Dermis blood vessel endothelial cell (primary cell): Measurements from ENCODE around the gene FAM193A. TPM values are rescaled to one million over a fixed set of nuclear protein-coding genes. Genes with fewer than 3 reads are reported as not detected.
A peak's percentile ranks its signal among the peaks of the same experiment; 100 is the strongest.
"Not testable (repeated sequence)": the region's sequence is repeated elsewhere in the genome, so short reads cannot be mapped to it uniquely, and the experiment has no call there.

ENCODE experiments used
- DNase-seq: peaks from one replicate; pipeline ENCODE4 v3.0.0; 2010
- total RNA-seq: library from RNA; depleted of rRNA; stranded (reverse); fragments of >200 nt; gene quantifications from 2 replicates; pipeline ENCODE4 v1.2.3, GENCODE V29; 2014

The FAM193A gene
- total RNA-seq, 1 donor from 2014 or later: 12.4 TPM

DNA sequence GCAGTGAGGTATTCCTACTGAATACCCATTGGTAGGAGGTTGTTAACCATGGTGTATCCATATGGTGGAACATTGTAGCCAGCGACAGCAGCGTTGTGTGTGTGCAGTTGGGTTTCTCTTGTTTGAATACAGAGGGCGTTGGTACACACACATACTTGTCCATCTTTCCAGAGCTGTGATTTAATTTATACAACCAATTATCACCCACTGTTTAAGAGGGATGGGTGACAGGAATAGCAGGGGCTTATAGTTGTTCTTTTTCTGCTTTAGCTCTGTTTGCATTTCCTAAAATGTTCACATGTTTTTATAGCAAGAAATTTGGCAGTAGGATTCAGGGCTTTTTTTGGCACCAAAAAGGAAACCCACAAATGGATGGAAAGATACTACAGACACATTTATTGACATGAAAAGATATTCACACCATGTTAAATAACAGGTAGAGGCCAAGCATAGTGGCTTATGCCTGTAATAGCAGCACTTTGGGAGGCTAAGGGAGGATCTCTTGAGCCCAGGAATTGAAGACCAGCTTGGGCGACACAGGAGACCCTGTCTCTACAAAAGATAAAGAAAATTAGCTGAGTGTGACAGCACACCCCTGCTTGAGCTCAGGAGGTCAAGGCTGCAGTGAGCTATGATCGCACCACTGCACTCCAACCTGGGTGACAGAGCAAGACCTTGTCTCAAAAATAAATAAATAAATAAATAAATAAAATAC is 159.1 kb downstream of the FAM193A start:
- DNase-seq: no peak

GRCh38 chr4:2696423-2696822 is 160.0 kb downstream of the FAM193A start:
- no peak for DNase-seq

GRCh38 chr4:2697995-2698414 is 161.6 kb downstream of the FAM193A start:
- DNase-seq: no peak

DNA sequence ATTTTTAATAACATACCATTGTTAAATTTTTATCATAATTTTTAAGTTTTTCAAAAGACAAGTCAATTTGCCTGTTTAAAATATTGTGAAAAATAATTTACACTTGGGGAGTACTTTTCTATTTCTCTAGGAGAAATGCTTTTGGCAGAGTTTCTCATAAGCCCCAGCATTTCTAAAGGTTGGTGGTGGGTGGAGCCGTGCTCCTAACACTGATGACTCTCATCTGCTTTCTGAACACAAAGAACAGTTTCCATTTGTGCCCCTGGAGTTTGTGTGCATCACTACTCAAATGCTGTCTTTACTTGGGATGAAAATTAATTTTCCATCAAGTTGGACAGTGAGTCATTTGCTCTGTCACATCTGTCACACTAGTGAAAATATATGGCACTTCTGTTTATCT is 162.1 kb downstream of the FAM193A start:
- no peak for DNase-seq

GRCh38 chr4:2698951-2699505 is 162.6 kb downstream of the FAM193A start:
- no peak for DNase-seq

- no peak for DNase-seq
Observed at GRCh38 chr4:2699534-2699933, 163.1 kb downstream of the FAM193A start.

GRCh38 chr4:2700031-2700430 is 163.6 kb downstream of the FAM193A start:
- DNase-seq: no peak

DNA sequence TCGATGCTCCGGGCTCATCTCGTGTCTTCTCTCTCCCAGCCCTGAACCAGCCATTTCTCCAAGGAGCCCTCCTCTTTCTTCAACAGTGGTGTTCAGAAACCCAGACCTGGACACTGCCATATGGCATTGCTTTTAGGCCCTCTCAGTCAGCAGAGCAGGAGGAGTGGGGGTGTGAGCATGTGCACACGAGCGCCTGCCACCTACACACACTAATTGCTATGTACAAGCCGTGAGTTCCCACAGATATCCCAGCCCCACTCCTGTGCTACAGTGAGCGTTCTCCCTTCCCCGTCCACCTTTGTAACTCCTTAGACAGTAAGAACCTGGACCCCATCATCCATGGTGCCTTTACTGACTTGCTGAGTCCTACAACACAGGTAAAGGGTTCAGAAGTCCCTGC is 165.9 kb downstream of the FAM193A start:
- DNase-seq: no peak

- no peak for DNase-seq
Observed at GRCh38 chr4:2702770-2703169, 166.3 kb downstream of the FAM193A start.

DNA sequence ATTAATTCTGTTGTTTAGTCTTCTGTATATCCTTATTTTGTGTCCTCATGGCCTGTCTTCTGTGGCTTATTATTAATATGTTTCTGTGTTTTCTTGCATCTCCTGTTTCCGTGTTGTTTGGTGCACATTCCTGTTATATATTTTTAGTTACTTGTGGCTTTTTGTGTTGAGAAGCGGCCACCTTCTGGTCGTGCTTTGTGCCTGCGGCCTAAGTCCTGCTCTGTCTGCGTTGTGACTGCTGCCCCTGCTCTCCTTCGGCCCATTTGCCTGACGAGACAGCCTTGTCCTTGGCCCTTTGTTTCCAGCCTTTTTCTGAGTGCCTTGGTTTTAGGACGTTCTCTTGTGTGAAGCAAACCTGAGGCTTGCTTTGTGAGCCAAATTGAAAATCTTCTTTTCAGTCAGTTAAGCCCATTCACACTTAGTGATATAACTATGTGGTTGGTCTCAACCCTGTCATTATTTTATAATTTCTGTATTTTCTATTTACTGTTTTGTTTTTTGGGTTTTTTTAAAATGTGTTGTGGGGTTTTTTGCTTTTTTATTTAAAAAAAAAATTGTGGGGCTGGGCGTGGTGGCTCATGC is 175.9 kb downstream of the FAM193A start:
- DNase-seq: peak; percentile 54

- DNase-seq: no peak
Observed at GRCh38 chr4:2713337-2713736, 176.9 kb downstream of the FAM193A start.

- DNase-seq: peak; percentile 97
Observed at GRCh38 chr4:2714061-2714770, 177.8 kb downstream of the FAM193A start.

DNA sequence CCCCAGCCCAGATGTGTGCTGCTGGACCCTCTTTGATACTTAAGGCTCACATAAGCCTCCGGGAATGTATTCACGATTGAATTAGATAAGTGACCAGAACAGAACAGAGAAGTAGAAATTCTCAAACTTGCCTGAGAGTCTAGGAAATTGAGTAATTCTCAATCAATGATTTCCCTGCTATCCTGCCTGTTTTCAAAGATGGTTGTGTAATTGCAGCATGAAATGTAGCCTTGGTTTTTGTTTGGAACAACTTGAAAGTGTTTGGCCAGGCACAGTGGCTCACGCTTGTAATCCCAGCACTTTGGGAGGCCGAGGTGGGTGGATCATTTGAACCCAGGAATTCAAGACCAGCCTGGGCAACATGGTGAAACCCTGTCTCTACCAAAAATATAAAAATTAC is 178.5 kb downstream of the FAM193A start:
- no peak for DNase-seq

DNA sequence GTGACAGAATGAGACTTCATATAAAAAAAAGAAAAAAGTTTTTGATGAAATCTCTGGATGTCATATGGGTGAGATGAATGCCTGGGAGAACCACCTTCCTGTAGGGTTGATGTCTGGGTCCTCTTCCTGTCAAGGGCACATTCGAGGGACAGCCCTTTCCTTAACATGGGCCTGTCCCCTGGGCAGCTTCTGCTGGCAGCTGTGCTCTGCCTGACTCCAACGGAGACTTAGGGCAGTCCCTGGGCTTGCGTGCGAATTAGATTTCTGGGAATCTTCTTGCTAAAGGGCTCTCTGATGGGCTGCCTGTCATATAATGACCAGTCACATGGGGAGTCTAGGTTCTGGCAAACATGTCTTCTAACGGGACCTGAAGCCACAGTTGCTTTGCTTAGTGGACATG is 179.0 kb downstream of the FAM193A start:
- DNase-seq: no peak

DNA sequence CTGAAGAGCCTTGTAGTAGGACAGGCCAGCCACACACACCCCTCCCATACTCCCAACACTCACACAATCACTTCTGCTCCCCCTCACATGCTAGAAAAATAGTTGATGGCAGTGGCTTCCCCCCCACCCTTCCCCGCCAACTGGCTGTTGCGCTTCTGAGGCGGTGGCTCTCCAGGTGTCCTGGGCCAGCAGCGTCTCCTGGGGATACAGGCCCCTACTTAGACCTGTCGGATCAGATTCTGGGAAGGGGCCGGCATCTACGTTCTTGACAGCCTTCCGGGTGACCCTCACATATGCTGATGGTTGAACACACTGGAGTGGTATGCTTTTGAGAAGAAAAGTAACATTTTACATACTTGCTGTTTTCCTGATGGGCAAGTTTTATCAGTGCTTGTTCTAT is 179.8 kb downstream of the FAM193A start:
- no peak for DNase-seq

GRCh38 chr4:2721586-2721985 is 185.1 kb downstream of the FAM193A start:
- DNase-seq: no peak

DNA sequence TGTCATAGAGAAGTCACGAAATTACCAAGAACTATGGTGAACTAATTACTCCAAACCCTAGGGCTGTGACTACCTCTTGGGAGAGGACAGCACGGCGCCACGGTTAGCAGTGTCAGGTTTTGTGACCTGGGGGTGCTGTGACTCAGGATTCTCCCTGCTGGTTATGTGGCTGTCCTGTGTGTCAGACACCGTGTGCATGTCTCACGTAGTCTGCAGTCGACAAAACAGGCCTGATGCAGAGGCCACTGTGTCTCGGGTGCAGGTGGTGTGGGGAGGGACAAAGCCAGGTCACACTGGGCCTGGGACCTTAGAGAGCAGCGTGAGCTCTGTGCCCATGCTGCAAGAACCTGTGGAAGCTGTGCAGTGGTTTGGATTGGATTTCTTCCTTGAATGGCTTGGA is 185.6 kb downstream of the FAM193A start:
- DNase-seq: no peak

DNA sequence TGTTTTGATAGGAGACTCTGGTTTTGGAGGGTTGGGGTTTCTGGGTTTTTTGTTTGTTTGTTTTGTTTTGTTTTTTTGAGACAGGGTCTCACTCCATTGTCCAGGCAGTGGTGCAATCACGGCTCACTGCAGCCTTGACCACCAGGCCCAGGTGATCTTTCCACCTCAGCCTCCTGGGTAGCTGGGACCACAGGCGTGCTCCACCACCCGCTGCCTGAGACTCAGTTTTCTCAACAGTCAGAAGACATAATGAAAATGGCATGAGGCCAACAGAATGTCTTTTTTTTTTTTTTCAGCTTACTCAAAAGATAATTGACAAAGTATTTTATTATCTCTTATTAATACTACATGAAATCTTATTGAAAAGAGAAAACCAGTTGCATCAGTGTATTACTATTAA is 187.3 kb downstream of the FAM193A start:
- DNase-seq: no peak

- DNase-seq: no peak
Observed at GRCh38 chr4:2725380-2725779, 188.9 kb downstream of the FAM193A start.

DNA sequence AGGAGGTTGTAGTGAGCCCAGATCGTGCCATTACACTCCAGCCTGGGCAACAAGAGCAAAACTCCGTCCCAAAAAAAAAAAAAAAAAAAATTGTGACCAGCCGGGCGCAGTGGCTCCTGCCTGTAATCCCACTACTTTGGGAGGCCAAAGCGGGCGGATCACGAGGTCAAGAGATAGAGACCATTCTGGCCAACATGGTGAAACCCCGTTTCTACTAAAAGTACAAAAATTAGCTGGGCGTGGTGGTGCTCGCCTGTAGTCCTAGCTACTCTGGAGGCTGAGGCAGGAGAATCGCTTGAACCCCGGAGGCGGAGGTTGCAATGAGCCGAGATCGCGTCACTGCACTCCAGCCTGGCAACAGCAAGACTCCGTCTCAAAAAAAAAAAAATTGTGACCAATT is 190.4 kb downstream of the FAM193A start:
- not testable (repeated sequence) for DNase-seq

GRCh38 chr4:2728221-2728620 is 191.8 kb downstream of the FAM193A start:
- no peak for DNase-seq

DNA sequence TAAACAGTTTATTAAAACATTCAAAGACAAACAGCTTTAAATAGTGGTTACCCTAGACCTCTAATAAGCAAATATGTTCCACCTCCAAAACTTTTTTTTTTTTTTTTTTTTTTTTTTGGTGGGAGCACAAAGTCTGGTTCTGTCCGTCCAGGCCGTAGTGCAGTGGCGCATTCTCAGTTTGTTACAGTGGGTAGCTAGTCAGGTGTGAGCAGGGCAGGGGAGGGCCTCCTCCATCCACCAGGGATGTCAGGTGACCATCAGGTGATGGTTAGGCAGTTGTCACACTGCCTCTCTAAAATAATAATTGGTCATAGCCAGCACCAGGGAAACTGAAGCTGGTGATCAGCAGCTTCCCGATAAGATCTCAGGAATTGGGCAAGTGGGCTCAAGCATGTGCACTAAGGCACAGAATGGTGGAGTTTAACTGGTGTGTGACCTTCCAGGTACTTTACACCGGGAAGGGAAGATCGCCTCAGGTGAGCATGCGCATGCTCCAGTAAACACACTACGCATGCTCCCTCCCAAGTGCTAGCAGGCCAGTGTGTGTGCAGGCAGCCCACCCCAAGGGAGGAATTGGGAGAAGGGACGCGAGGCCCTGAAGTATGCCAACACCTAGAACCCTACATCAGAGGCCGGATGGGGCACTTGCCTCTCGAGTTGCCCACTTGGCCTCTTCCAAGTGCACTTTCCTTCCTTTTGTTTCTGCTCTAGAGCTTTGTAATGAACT is 192.5 kb downstream of the FAM193A start:
- no peak for DNase-seq

DNA sequence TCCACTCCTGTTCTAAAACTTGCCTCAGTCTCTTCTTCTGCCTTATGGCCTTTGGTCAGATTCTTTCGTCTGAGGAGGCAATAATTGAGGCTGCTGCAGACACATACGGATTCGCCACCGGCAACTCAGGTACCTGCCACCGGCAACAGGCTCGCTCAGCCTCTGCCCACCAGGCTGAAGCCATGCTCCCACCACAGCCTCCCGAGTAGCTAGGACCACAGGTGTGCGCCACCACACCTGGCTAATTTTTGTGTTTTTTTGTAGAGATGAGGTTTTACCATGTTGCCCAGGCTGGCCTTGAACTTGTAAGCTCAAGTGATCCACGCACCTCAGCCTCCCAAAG is 193.1 kb downstream of the FAM193A start:
- DNase-seq: no peak
